HepG2 (cell line): ENCODE data around the gene TXNRD3. TPM values are rescaled to one million over a fixed set of nuclear protein-coding genes. Genes with fewer than 3 reads are reported as not detected.
A peak's percentile ranks its signal among the peaks of the same experiment; 100 is the strongest.

Experiments
- FOXA1 ChIP-seq, 2 experiments: fragments of 450-650 bp in 1 of 2; sonication (generic) in 1 of 2; formaldehyde crosslinking in 1 of 2; IDR thresholded peaks; 2 replicates each; pipeline versions ENCODE4 v1.4.0 to v1.6.1; 2016 to 2020; ENCODE audit warnings: missing genetic modification reagents in 1 of 2
- HNRNPH1 ChIP-seq: fragments of 200-400 bp; formaldehyde crosslinking; optimal IDR thresholded peaks from 2 replicates; pipeline ENCODE3; 2017; ENCODE audit warnings: mild to moderate bottlenecking, low read depth, low read length
- MYPOP ChIP-seq: sonication (generic); formaldehyde crosslinking; IDR thresholded peaks from 2 replicates; pipeline ENCODE4 v1.8.1; 2023; ENCODE audit warnings: mild to moderate bottlenecking, moderate library complexity, missing genetic modification reagents
- PHF8 ChIP-seq: sonication (generic); formaldehyde crosslinking; IDR thresholded peaks from 2 replicates; pipeline ENCODE4 v1.5.0; 2020; ENCODE audit warnings: missing genetic modification reagents
- REL ChIP-seq: sonication (generic); formaldehyde crosslinking; conservative IDR thresholded peaks from 2 replicates; pipeline ENCODE4 v1.8.0; 2022; ENCODE audit warnings: mild to moderate bottlenecking, missing genetic modification reagents, moderate library complexity
- SATB2 ChIP-seq: sonication (generic); formaldehyde crosslinking; IDR thresholded peaks from 2 replicates; pipeline ENCODE4 v1.5.0; 2020; ENCODE audit warnings: missing genetic modification reagents
- TBX3 ChIP-seq: fragments of 450-650 bp; IDR thresholded peaks from 2 replicates; pipeline ENCODE4 v1.6.1; 2017; ENCODE audit warnings: antibody characterized with exemption, mild to moderate bottlenecking, inconsistent platforms, borderline replicate concordance
- ZBTB20 ChIP-seq: sonication (generic); formaldehyde crosslinking; IDR thresholded peaks from 2 replicates; pipeline ENCODE4 v1.8.1; 2023; ENCODE audit warnings: missing genetic modification reagents, low read depth, mild to moderate bottlenecking, borderline replicate concordance
- ZBTB37 ChIP-seq: sonication (generic); formaldehyde crosslinking; IDR thresholded peaks from 2 replicates; pipeline ENCODE4 v1.4.0; 2020; ENCODE audit warnings: mild to moderate bottlenecking, missing genetic modification reagents
- ZNF136 ChIP-seq: sonication (generic); formaldehyde crosslinking; IDR thresholded peaks from 2 replicates; pipeline ENCODE4 v1.8.1; 2022; ENCODE audit warnings: low read depth, mild to moderate bottlenecking, moderate library complexity, missing genetic modification reagents
- ZNF598 ChIP-seq: sonication (generic); formaldehyde crosslinking; IDR thresholded peaks from 2 replicates; pipeline ENCODE4 v1.5.1; 2020; ENCODE audit warnings: mild to moderate bottlenecking, missing genetic modification reagents, borderline replicate concordance
- ZNF609 ChIP-seq: sonication (generic); formaldehyde crosslinking; IDR thresholded peaks from 2 replicates; pipeline ENCODE4 v1.4.0; 2020; ENCODE audit warnings: mild to moderate bottlenecking, missing genetic modification reagents, borderline replicate concordance
- ZNF709 ChIP-seq: sonication (generic); formaldehyde crosslinking; IDR thresholded peaks from 2 replicates; pipeline ENCODE4 v1.5.0; 2020; ENCODE audit warnings: mild to moderate bottlenecking, missing genetic modification reagents
- polyA plus RNA-seq, 8 experiments: library from polyadenylated mRNA; depleted of rRNA in 3 of 8; stranded (reverse) in 7 of 8; unstranded in 1 of 8; fragments of >200 nt; fragmentation: Illumina TruSeq in 4 of 8; extraction: Trizol in 4 of 8; gene quantifications; 2 replicates each; pipeline versions ENCODE4 v1.2.1 to v1.2.3, GENCODE V29; 2011 to 2016; ENCODE audit warnings: low read depth in 4 of 8, missing spikeins in 1 of 8, mixed read lengths in 1 of 8; ENCODE audit not compliant: insufficient read depth in 1 of 8
- total RNA-seq, 5 experiments: library from RNA; depleted of rRNA; stranded (reverse); fragments of >200 nt; fragmentation: Illumina TruSeq; extraction: Trizol; gene quantifications; 2 replicates each; pipeline ENCODE4 v1.2.3, GENCODE V29; 2016; ENCODE audit warnings: low read depth in 1 of 5
- TF ChIP-seq, protein P1 (sequence below), 2 experiments: sonication (generic) in 1 of 2; formaldehyde crosslinking in 1 of 2; IDR thresholded peaks; 2 replicates each; pipeline versions ENCODE4 v1.6.1 to v1.9.0; 2014 to 2022; ENCODE audit warnings: antibody characterized with exemption in 1 of 2, borderline replicate concordance in 1 of 2, inconsistent platforms in 1 of 2, low read depth in 1 of 2, missing genetic modification reagents in 1 of 2

TXNRD3 gene
- total and polyA plus RNA-seq, 2 of the 13 experiments (the other 11 are each of a cell fraction or from before 2014, with no cell fraction given), result 4.8 to 20.7 TPM

- TF ChIP-seq TBX3 (no peak), ZNF598 (CRISPR knock-in tag) (0 out of 2 replicates have a peak, but pooled peaks have one; percentile 18), ZNF709 (CRISPR knock-in tag) (no peak), MYPOP (CRISPR knock-in tag) (no peak), REL (CRISPR knock-in tag) (peak; percentile 26; the same call in 1 of the 2 replicates), PHF8 (peak; percentile 89), ZBTB37 (CRISPR knock-in tag) (no peak), ZNF136 (no peak), SATB2 (CRISPR knock-in tag) (no peak; the same call in 1 of the 2 replicates), ZNF609 (CRISPR knock-in tag) (no peak), ZBTB20 (no peak), HNRNPH1 (no peak), FOXA1 (IDR thresholded peaks at IDR 0.05) (no peak), FOXA1 (CRISPR knock-in tag; IDR thresholded peaks at IDR 0.05) (no peak)
- TF ChIP-seq, protein P1, sequence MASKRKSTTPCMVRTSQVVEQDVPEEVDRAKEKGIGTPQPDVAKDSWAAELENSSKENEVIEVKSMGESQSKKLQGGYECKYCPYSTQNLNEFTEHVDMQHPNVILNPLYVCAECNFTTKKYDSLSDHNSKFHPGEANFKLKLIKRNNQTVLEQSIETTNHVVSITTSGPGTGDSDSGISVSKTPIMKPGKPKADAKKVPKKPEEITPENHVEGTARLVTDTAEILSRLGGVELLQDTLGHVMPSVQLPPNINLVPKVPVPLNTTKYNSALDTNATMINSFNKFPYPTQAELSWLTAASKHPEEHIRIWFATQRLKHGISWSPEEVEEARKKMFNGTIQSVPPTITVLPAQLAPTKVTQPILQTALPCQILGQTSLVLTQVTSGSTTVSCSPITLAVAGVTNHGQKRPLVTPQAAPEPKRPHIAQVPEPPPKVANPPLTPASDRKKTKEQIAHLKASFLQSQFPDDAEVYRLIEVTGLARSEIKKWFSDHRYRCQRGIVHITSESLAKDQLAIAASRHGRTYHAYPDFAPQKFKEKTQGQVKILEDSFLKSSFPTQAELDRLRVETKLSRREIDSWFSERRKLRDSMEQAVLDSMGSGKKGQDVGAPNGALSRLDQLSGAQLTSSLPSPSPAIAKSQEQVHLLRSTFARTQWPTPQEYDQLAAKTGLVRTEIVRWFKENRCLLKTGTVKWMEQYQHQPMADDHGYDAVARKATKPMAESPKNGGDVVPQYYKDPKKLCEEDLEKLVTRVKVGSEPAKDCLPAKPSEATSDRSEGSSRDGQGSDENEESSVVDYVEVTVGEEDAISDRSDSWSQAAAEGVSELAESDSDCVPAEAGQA (IDR thresholded peaks at IDR 0.05; ENCODE audit: low read depth), result no peak
- TF ChIP-seq, protein P1 (CRISPR knock-in tag; IDR thresholded peaks at IDR 0.05; ENCODE audit: borderline replicate concordance), result peak; percentile 91
Measured at GRCh38 chr3:126654571-126655383, at the start of gene TXNRD3 (continued).
